SH-SY5Y (cell line): Measurements from ENCODE around the gene CDS2.

Experiments
- GATA2 ChIP-seq: IDR thresholded peaks from 2 replicates; pipeline ENCODE4 v1.6.1; 2011; ENCODE audit warnings: mild to moderate bottlenecking, low read depth, low read length
- GATA3 ChIP-seq: IDR thresholded peaks from 2 replicates; pipeline ENCODE4 v1.6.1; 2011; ENCODE audit warnings: low read depth, mild to moderate bottlenecking, low read length, moderate library complexity

DNA sequence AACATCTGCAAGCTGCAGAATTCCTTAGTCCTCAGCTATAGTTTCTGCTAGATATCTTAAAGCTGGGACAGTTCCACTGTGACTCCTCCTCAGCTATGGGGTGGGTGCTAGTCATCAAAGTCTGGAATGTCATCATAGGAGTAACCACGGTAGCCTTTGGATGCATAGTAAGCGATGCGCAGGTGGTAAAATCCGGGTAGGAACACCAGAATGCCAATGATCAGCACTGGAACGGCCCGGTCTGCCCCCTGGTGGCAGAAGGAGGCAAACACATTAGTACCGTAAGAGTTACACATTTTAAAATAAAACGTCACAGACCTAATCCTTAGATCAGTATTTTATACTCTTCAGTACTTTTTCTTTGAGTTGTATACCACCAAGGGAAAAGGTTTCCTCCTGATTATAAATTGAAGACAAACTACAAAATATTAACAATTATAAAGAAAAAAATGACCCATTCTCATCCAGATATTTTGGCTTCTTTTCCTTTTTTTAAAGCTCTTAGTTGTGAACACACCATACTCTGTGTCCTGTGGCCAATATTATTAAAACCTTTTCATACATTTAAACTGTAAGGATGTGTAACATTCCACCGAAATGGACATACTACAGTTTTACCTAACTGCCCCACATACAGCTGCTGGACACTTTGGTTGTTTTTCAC is 26.0 kb upstream of the CDS2 start:
- no peak for TF ChIP-seq GATA2
- TF ChIP-seq GATA3: no peak
